Adrenal gland (tissue), 5 donors: ENCODE results near the gene SLC6A11.

Experiments used
- CTCF ChIP-seq, 6 experiments: fragments of 450-650 bp in 4 of 6; fragments of 200-600 bp in 2 of 6; sonication (generic) in 1 of 6; IDR thresholded peaks; 1 replicate in 5 of 6; 2 replicates in 1 of 6; pipeline versions ENCODE4 v1.5.1 to v1.8.0; 2016 to 2021; ENCODE audit warnings: antibody characterized with exemption in 6 of 6, mild to moderate bottlenecking in 2 of 6, moderate library complexity in 1 of 6
- POLR2A ChIP-seq, 2 donors: fragments of 450-650 bp; IDR thresholded peaks; one replicate each; pipeline ENCODE4 v1.6.1; 2017; ENCODE audit warnings: antibody characterized with exemption in 2 of 2, mild to moderate bottlenecking in 2 of 2, moderate library complexity in 1 of 2
- donor health status: DM: no; HTN: no; CAD: no.

- TF ChIP-seq CTCF (IDR thresholded peaks at IDR 0.05) (no peak), POLR2A (IDR thresholded peaks at IDR 0.05) (no peak)
These were observed 96.8 kb downstream of the SLC6A11 start for GRCh38 chr3:10912786-10913185.
